ENCODE results near the gene FLNB. TPM values are rescaled to one million over a fixed set of nuclear protein-coding genes. Genes with fewer than 3 reads are reported as not detected.

Gene FLNB
- total and polyA plus RNA-seq, 9 of the 15 experiments (the other 6 are each of a cell fraction or from before 2014, with no cell fraction given) = 9.4 to 48.1 (median 25.6) TPM

DNA sequence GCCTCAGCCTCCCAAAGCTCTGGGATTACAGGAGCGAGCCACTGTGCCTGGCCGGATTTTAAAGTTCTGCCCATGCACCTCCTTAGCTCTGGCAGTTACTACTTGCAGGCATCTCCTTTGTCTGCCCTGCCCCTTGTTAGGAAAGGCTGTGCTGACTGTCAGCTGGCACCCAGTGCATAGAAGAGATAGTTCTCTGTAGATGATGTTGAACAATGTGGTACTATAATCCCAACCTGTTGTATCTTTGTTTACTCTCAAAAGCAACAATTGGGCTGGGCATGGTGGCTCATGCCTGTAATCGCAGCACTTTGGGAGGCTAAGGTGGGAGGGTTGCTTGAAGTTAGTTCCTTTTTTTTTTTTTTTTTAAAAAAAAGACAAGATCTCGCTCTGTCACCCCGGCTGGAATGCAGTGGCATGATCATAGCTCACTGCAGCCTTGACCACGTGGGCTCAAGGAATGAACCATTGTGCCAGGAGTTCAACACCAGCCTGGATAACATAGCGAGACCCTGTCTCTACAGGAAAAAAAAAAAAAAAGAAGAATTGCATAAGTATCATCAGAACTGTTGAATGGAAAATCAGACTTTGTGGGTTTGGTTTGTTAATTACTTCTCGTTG, 30.6 kb downstream of the FLNB start (continued):
- TF ChIP-seq POLR2B (IDR thresholded peaks at IDR 0.05; ENCODE audit: low read depth, partially characterized antibody) = no peak
- TF ChIP-seq MTA3 (IDR thresholded peaks at IDR 0.05; ENCODE audit: borderline replicate concordance) = no peak
- TF ChIP-seq RBM14 (IDR thresholded peaks at IDR 0.05; ENCODE audit: borderline replicate concordance, insufficient read depth, low read depth, low read length) = no peak
- no peak for TF ChIP-seq TGIF2 (CRISPR knock-in tag; IDR thresholded peaks at IDR 0.05)
- TF ChIP-seq ADNP (tag; IDR thresholded peaks at IDR 0.05) = 0 out of 2 replicates have a peak, but pooled peaks have one; percentile 15
- no peak for TF ChIP-seq ZNF77 (CRISPR knock-in tag; IDR thresholded peaks at IDR 0.05)
- no peak for TF ChIP-seq PHB2 (IDR thresholded peaks at IDR 0.05; ENCODE audit: low read depth)
- TF ChIP-seq TAL1 (IDR thresholded peaks at IDR 0.05) = no peak
- TF ChIP-seq RBBP5 (IDR thresholded peaks at IDR 0.05; ENCODE audit: borderline replicate concordance, insufficient read depth, low read length, poor library complexity, severe bottlenecking) = no peak
- TF ChIP-seq ZNF395 (CRISPR knock-in tag; IDR thresholded peaks at IDR 0.05) = peak; percentile 56; the same call in 1 of the 2 replicates
- TF ChIP-seq FOSL1 (tag; conservative IDR thresholded peaks at IDR 0.05) = 0 out of 2 replicates have a peak, but pooled peaks have one; percentile 17
- no peak for TF ChIP-seq ZNF165 (CRISPR knock-in tag; IDR thresholded peaks at IDR 0.05; ENCODE audit: borderline replicate concordance)
- no peak for TF ChIP-seq ASH1L (IDR thresholded peaks at IDR 0.05; ENCODE audit: borderline replicate concordance, low read depth, partially characterized antibody)
- no peak for TF ChIP-seq HMGXB4 (CRISPR knock-in tag; IDR thresholded peaks at IDR 0.05)
- TF ChIP-seq, protein P1, sequence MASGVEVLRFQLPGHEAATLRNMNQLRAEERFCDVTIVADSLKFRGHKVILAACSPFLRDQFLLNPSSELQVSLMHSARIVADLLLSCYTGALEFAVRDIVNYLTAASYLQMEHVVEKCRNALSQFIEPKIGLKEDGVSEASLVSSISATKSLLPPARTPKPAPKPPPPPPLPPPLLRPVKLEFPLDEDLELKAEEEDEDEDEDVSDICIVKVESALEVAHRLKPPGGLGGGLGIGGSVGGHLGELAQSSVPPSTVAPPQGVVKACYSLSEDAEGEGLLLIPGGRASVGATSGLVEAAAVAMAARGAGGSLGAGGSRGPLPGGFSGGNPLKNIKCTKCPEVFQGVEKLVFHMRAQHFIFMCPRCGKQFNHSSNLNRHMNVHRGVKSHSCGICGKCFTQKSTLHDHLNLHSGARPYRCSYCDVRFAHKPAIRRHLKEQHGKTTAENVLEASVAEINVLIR (CRISPR knock-in tag; IDR thresholded peaks at IDR 0.05) = no peak
- 0 out of 2 replicates have a peak, but pooled peaks have one; percentile 20 for TF ChIP-seq SOX6 (IDR thresholded peaks at IDR 0.05)
- no peak for TF ChIP-seq OTX1 (CRISPR knock-in tag; IDR thresholded peaks at IDR 0.05)
- TF ChIP-seq ZNF134 (CRISPR knock-in tag; conservative IDR thresholded peaks at IDR 0.05) = no peak

Measured in K562 (cell line).